Activated T-cell treated with anti-CD3 and anti-CD28 coated beads, Interleukin-2, amount 50 U/mL, for 72 hours (primary cell): ENCODE results near the gene ZFR. TPM values are rescaled to one million over a fixed set of nuclear protein-coding genes. Genes with fewer than 3 reads are reported as not detected.

ENCODE experiments used
- ATAC-seq, 2 donors: fragments of 150-1000 bp; cut with Tn5 transposase; replicated peaks in 1 of 2; 2 replicates each; pipeline ENCODE4 v1.10.0; 2021; ENCODE audit warnings: moderate library complexity in 2 of 2, mild to moderate bottlenecking in 1 of 2
- DNase-seq, 2 donors: peaks; one replicate each; pipeline ENCODE4 v3.0.0; 2021 to 2022; ENCODE audit warnings: mixed read lengths in 1 of 2
- H3K27ac Mint-ChIP-seq: one replicate; pipeline ENCODE4 v1.8.0; 2022; ENCODE audit warnings: mild to moderate bottlenecking, moderate library complexity, mixed read lengths
- H3K27me3 Mint-ChIP-seq: one replicate; pipeline ENCODE4 v1.8.0; 2022; ENCODE audit warnings: low read depth, mixed read lengths
- H3K36me3 Mint-ChIP-seq, 2 donors: one replicate each; pipeline ENCODE4 v1.8.0; 2022; ENCODE audit warnings: mixed read lengths in 2 of 2, mild to moderate bottlenecking in 1 of 2; ENCODE audit not compliant: insufficient read depth in 2 of 2
- H3K4me1 Mint-ChIP-seq: one replicate; pipeline ENCODE4 v1.8.0; 2022; ENCODE audit warnings: low read depth, mixed read lengths
- H3K4me3 Mint-ChIP-seq, 2 donors: one replicate each; pipeline ENCODE4 v1.8.0; 2022; ENCODE audit warnings: mild to moderate bottlenecking in 2 of 2, mixed read lengths in 2 of 2, moderate library complexity in 2 of 2
- H3K9me3 Mint-ChIP-seq, 2 donors: one replicate each; pipeline ENCODE4 v1.8.0; 2022; ENCODE audit warnings: mixed read lengths in 2 of 2
- total RNA-seq, 2 donors: library from RNA; stranded (reverse); gene quantifications; one replicate each; pipeline ENCODE4 v1.2.3, GENCODE V29; 2022

Gene ZFR
- total RNA-seq, 2 donors from 2014 or later = 82.7 to 85.8 TPM

- ATAC-seq (no peak), DNase-seq (no peak)
- Mint-ChIP-seq H3K4me3 (no peak overlapping the region), H3K36me3 (peaks cover 0 to 21% of the 10 kb centered on the region in 2 donors), H3K9me3 (no peaks in the 10 kb centered on the region), H3K4me1 (no peaks in the 10 kb centered on the region), H3K27ac (no peak overlapping the region), H3K27me3 (no peaks in the 10 kb centered on the region)
Measured at GRCh38 chr5:32360906-32361305, 83.6 kb downstream of the ZFR start.

GRCh38 chr5:32358611-32359010 is 85.9 kb downstream of the ZFR start:
- no peak for ATAC-seq
- H3K27ac Mint-ChIP-seq = no peak overlapping the region
- H3K9me3 Mint-ChIP-seq = no peaks in the 10 kb centered on the region
- H3K36me3 Mint-ChIP-seq = peaks cover 0 to 21% of the 10 kb centered on the region in 2 donors
- H3K4me3 Mint-ChIP-seq = no peak overlapping the region
- H3K4me1 Mint-ChIP-seq = no peaks in the 10 kb centered on the region
- no peaks in the 10 kb centered on the region for H3K27me3 Mint-ChIP-seq
- no peak for DNase-seq

GRCh38 chr5:32357658-32358057 is 86.9 kb downstream of the ZFR start:
- H3K27me3 Mint-ChIP-seq = no peaks in the 10 kb centered on the region
- H3K27ac Mint-ChIP-seq = peak overlapping the region; percentile 70
- DNase-seq (no peak), ATAC-seq (no peak)
- no peaks in the 10 kb centered on the region for H3K9me3 Mint-ChIP-seq
- H3K4me1 Mint-ChIP-seq = no peaks in the 10 kb centered on the region
- peaks cover 0 to 14% of the 10 kb centered on the region in 2 donors for H3K36me3 Mint-ChIP-seq
- no peak overlapping the region for H3K4me3 Mint-ChIP-seq

- no peak overlapping the region for H3K27ac Mint-ChIP-seq
- no peak for ATAC-seq
- no peak for DNase-seq
- no peak overlapping the region for H3K4me3 Mint-ChIP-seq
- peaks cover 0 to 10% of the 10 kb centered on the region in 2 donors for H3K36me3 Mint-ChIP-seq
- H3K9me3 Mint-ChIP-seq = no peaks in the 10 kb centered on the region
- H3K4me1 Mint-ChIP-seq = no peaks in the 10 kb centered on the region
- H3K27me3 Mint-ChIP-seq = no peaks in the 10 kb centered on the region
Measured at GRCh38 chr5:32355686-32356085, 88.9 kb downstream of the ZFR start.

- Mint-ChIP-seq H3K27ac (no peak overlapping the region), H3K4me3 (no peak overlapping the region), H3K4me1 (no peaks in the 10 kb centered on the region), H3K9me3 (no peaks in the 10 kb centered on the region), H3K27me3 (no peaks in the 10 kb centered on the region), H3K36me3 (peaks cover 0 to 7% of the 10 kb centered on the region in 2 donors)
- DNase-seq (no peak), ATAC-seq (no peak)
Measured at GRCh38 chr5:32353420-32353819, 91.1 kb downstream of the ZFR start.

GRCh38 chr5:32352685-32353084 is 91.9 kb downstream of the ZFR start:
- no peak for ATAC-seq
- Mint-ChIP-seq H3K36me3 (peaks cover 0 to 9% of the 10 kb centered on the region in 2 donors), H3K4me1 (no peaks in the 10 kb centered on the region), H3K4me3 (no peak overlapping the region), H3K27ac (no peak overlapping the region), H3K27me3 (no peaks in the 10 kb centered on the region), H3K9me3 (peaks cover 2% of the 10 kb centered on the region in 2 donors)
- no peak for DNase-seq

GRCh38 chr5:32346869-32347268 is 97.7 kb downstream of the ZFR start:
- no peak for DNase-seq
- no peak overlapping the region for H3K27ac Mint-ChIP-seq
- peaks cover 6% of the 10 kb centered on the region for H3K27me3 Mint-ChIP-seq
- H3K36me3 Mint-ChIP-seq = peaks cover 0 to 10% of the 10 kb centered on the region in 2 donors
- H3K4me1 Mint-ChIP-seq = no peaks in the 10 kb centered on the region
- no peak overlapping the region for H3K4me3 Mint-ChIP-seq
- ATAC-seq = no peak
- H3K9me3 Mint-ChIP-seq = peaks cover 7% of the 10 kb centered on the region in 2 donors

GRCh38 chr5:32343058-32343672 is 101.4 kb downstream of the ZFR start:
- peaks cover 6% of the 10 kb centered on the region for H3K27me3 Mint-ChIP-seq
- DNase-seq (no peak), ATAC-seq (no peak)
- peaks cover 10 to 11% of the 10 kb centered on the region in 2 donors for H3K9me3 Mint-ChIP-seq
- peaks cover 7 to 25% of the 10 kb centered on the region in 2 donors for H3K36me3 Mint-ChIP-seq
- H3K4me3 Mint-ChIP-seq = no peak overlapping the region
- H3K27ac Mint-ChIP-seq = no peak overlapping the region
- no peaks in the 10 kb centered on the region for H3K4me1 Mint-ChIP-seq

GRCh38 chr5:32342656-32343055 is 101.9 kb downstream of the ZFR start:
- peaks cover 8 to 9% of the 10 kb centered on the region in 2 donors for H3K9me3 Mint-ChIP-seq
- H3K36me3 Mint-ChIP-seq = peaks cover 7 to 23% of the 10 kb centered on the region in 2 donors
- H3K27me3 Mint-ChIP-seq = peaks cover 6% of the 10 kb centered on the region
- H3K4me1 Mint-ChIP-seq = no peaks in the 10 kb centered on the region
- ATAC-seq = no peak
- no peak for DNase-seq
- no peak overlapping the region for H3K27ac Mint-ChIP-seq
- no peak overlapping the region for H3K4me3 Mint-ChIP-seq

- no peaks in the 10 kb centered on the region for H3K4me1 Mint-ChIP-seq
- ATAC-seq (no peak), DNase-seq (no peak)
- H3K36me3 Mint-ChIP-seq = peaks cover 7 to 16% of the 10 kb centered on the region in 2 donors
- H3K4me3 Mint-ChIP-seq = no peak overlapping the region
- no peak overlapping the region for H3K27ac Mint-ChIP-seq
- H3K27me3 Mint-ChIP-seq = peaks cover 6% of the 10 kb centered on the region
- peaks cover 3 to 4% of the 10 kb centered on the region in 2 donors for H3K9me3 Mint-ChIP-seq
Measured at GRCh38 chr5:32339878-32340277, 104.7 kb downstream of the ZFR start.

- DNase-seq (no peak), ATAC-seq (no peak)
- Mint-ChIP-seq H3K27me3 (peaks cover 6% of the 10 kb centered on the region), H3K4me3 (no peak overlapping the region), H3K27ac (no peak overlapping the region), H3K36me3 (peaks cover 7 to 16% of the 10 kb centered on the region in 2 donors), H3K9me3 (peaks cover 3 to 4% of the 10 kb centered on the region in 2 donors), H3K4me1 (no peaks in the 10 kb centered on the region)
Measured at GRCh38 chr5:32339198-32339597, 105.3 kb downstream of the ZFR start.

- no peaks in the 10 kb centered on the region for H3K36me3 Mint-ChIP-seq
- no peaks in the 10 kb centered on the region for H3K27me3 Mint-ChIP-seq
- ATAC-seq = no peak
Measured at GRCh38 chr5:32332966-32333365, 111.6 kb downstream of the ZFR start.

GRCh38 chr5:32332361-32332760 is 112.2 kb downstream of the ZFR start:
- no peaks in the 10 kb centered on the region for H3K27me3 Mint-ChIP-seq

More at GRCh38 chr5:32332966-32333365, 111.6 kb downstream of the ZFR start:
- Mint-ChIP-seq H3K4me1 (no peaks in the 10 kb centered on the region), H3K27ac (no peak overlapping the region), H3K4me3 (no peak overlapping the region), H3K9me3 (no peaks in the 10 kb centered on the region)
- no peak for DNase-seq

GRCh38 chr5:32331935-32332274 is 112.6 kb downstream of the ZFR start:
- Mint-ChIP-seq H3K4me3 (no peak overlapping the region), H3K27me3 (no peaks in the 10 kb centered on the region), H3K27ac (no peak overlapping the region), H3K4me1 (no peaks in the 10 kb centered on the region), H3K36me3 (no peaks in the 10 kb centered on the region), H3K9me3 (no peaks in the 10 kb centered on the region)
- DNase-seq (no peak), ATAC-seq (no peak)

More at GRCh38 chr5:32332361-32332760, 112.2 kb downstream of the ZFR start:
- Mint-ChIP-seq H3K4me1 (no peaks in the 10 kb centered on the region), H3K9me3 (no peaks in the 10 kb centered on the region), H3K36me3 (no peaks in the 10 kb centered on the region), H3K27ac (no peak overlapping the region), H3K4me3 (no peak overlapping the region)
- ATAC-seq = no peak
- no peak for DNase-seq
